Measurements from ENCODE around the gene SLN.

DNA sequence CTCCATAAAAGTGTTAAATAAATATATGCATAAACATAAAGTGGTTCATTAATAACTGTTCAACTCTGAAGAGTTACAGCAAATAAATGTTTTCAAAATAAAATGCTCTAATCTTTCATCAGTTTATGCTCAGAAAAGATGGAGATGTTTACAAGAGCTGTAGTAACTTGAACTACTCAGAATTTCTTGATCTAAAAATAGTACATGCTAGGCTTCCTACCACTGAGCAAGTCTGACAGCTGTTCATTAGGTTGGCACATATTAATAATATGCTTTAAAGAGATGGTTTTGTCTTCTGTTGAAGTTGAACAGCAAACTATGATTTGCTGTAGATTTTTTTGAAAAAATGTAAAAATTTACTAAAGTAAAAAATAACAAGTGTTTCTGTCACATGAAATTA is 10.8 kb upstream of the SLN start:
- TF ChIP-seq, protein P1, sequence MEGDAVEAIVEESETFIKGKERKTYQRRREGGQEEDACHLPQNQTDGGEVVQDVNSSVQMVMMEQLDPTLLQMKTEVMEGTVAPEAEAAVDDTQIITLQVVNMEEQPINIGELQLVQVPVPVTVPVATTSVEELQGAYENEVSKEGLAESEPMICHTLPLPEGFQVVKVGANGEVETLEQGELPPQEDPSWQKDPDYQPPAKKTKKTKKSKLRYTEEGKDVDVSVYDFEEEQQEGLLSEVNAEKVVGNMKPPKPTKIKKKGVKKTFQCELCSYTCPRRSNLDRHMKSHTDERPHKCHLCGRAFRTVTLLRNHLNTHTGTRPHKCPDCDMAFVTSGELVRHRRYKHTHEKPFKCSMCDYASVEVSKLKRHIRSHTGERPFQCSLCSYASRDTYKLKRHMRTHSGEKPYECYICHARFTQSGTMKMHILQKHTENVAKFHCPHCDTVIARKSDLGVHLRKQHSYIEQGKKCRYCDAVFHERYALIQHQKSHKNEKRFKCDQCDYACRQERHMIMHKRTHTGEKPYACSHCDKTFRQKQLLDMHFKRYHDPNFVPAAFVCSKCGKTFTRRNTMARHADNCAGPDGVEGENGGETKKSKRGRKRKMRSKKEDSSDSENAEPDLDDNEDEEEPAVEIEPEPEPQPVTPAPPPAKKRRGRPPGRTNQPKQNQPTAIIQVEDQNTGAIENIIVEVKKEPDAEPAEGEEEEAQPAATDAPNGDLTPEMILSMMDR (IDR thresholded peaks at IDR 0.05) = no peak
- no peak for TF ChIP-seq POLR2A (IDR thresholded peaks at IDR 0.05)
